HG02798 (cell line): ENCODE data around the gene PPP1R9B.

Experiments used
- ATAC-seq: cut with Tn5 transposase; IDR thresholded peaks from one replicate; pipeline ENCODE4 v1.9.1; 2021; ENCODE audit warnings: mild to moderate bottlenecking; ENCODE audit not compliant: unreplicated experiment, poor library complexity

PPP1R9B gene

GRCh38 chr17:50174444-50174843 lies 24.0 kb upstream of the PPP1R9B start:
- ATAC-seq: no peak

GRCh38 chr17:50173335-50173941 lies 23.0 kb upstream of the PPP1R9B start:
- ATAC-seq: no peak

- ATAC-seq: no peak
These were observed 22.5 kb upstream of the PPP1R9B start for GRCh38 chr17:50172936-50173334.

- no peak for ATAC-seq
These were observed 21.7 kb upstream of the PPP1R9B start for GRCh38 chr17:50172130-50172529.

GRCh38 chr17:50171371-50172071 lies 21.0 kb upstream of the PPP1R9B start:
- no peak for ATAC-seq

- peak; percentile 73 for ATAC-seq
These were observed 20.3 kb upstream of the PPP1R9B start for GRCh38 chr17:50170662-50171370.

- no peak for ATAC-seq
These were observed 19.5 kb upstream of the PPP1R9B start for GRCh38 chr17:50169881-50170459.

- no peak for ATAC-seq
These were observed 18.8 kb upstream of the PPP1R9B start for GRCh38 chr17:50169121-50169764.

- ATAC-seq: no peak
These were observed 17.8 kb upstream of the PPP1R9B start for GRCh38 chr17:50168319-50168718.

GRCh38 chr17:50167371-50167770 lies 16.9 kb upstream of the PPP1R9B start:
- no peak for ATAC-seq

- ATAC-seq: no peak
These were observed 16.2 kb upstream of the PPP1R9B start for GRCh38 chr17:50166518-50167181.

GRCh38 chr17:50165867-50166517 lies 15.5 kb upstream of the PPP1R9B start, which contains the start of gene SGCA:
Gene SGCA, plus strand, starts transcription at chr17:50166005. Its CDS starts 36 bp downstream, at chr17:50166041.
- ATAC-seq: no peak

GRCh38 chr17:50165466-50165865 lies 15.0 kb upstream of the PPP1R9B start:
- ATAC-seq: no peak

- ATAC-seq: no peak
These were observed 14.6 kb upstream of the PPP1R9B start for GRCh38 chr17:50165066-50165465.

GRCh38 chr17:50164697-50164988 lies 14.2 kb upstream of the PPP1R9B start:
- ATAC-seq: no peak

- ATAC-seq: no peak
These were observed 13.6 kb upstream of the PPP1R9B start for GRCh38 chr17:50163843-50164696.

- ATAC-seq: no peak
These were observed 12.2 kb upstream of the PPP1R9B start for GRCh38 chr17:50162466-50163254.

GRCh38 chr17:50161911-50162288 lies 11.4 kb upstream of the PPP1R9B start:
- ATAC-seq: no peak
